Measurements from ENCODE around the gene KDM4D.

Gene KDM4D

GRCh38 chr11:94933223-94934130, 40.0 kb upstream of the KDM4D start:
- no peaks in the 10 kb centered on the region for H3K27me3 ChIP-seq (ENCODE audit: control insufficient read depth in 1 of 2, insufficient read depth in 2 of 2, low read length in 2 of 2)
- H3K9ac ChIP-seq (ENCODE audit: low read length in 2 of 2), result no peak overlapping the region
- no peaks in the 10 kb centered on the region for H3K9me3 ChIP-seq (ENCODE audit: control insufficient read depth in 2 of 2, low read length in 2 of 2)
- H3K36me3 ChIP-seq (ENCODE audit: control insufficient read depth in 2 of 2, insufficient read depth in 2 of 2, low read length in 2 of 2), result no peaks in the 10 kb centered on the region
- peaks cover 9% of the 10 kb centered on the region for H3K4me1 ChIP-seq (ENCODE audit: control insufficient read depth, insufficient read depth, low read length)
- no peak overlapping the region for H3K4me3 ChIP-seq (ENCODE audit: low read length in 2 of 2)
- no peak overlapping the region for H3K27ac ChIP-seq (ENCODE audit: low read length)

- Histone ChIP-seq H3K27me3 (ENCODE audit: control insufficient read depth in 1 of 2, insufficient read depth in 2 of 2, low read length in 2 of 2) (no peaks in the 10 kb centered on the region), H3K9ac (ENCODE audit: low read length in 2 of 2) (no peak overlapping the region), H3K9me3 (ENCODE audit: control insufficient read depth in 2 of 2, low read length in 2 of 2) (no peaks in the 10 kb centered on the region), H3K4me1 (ENCODE audit: control insufficient read depth, insufficient read depth, low read length) (peaks cover 12% of the 10 kb centered on the region), H3K4me3 (ENCODE audit: low read length in 2 of 2) (no peak overlapping the region), H3K36me3 (ENCODE audit: control insufficient read depth in 2 of 2, insufficient read depth in 2 of 2, low read length in 2 of 2) (no peaks in the 10 kb centered on the region), H3K27ac (ENCODE audit: low read length) (no peak overlapping the region)
Measured at GRCh38 chr11:94934362-94934761, 39.1 kb upstream of the KDM4D start.

GRCh38 chr11:94934846-94935245, 38.7 kb upstream of the KDM4D start:
- H3K27me3 ChIP-seq (ENCODE audit: control insufficient read depth in 1 of 2, insufficient read depth in 2 of 2, low read length in 2 of 2), result no peaks in the 10 kb centered on the region
- no peak overlapping the region for H3K4me3 ChIP-seq (ENCODE audit: low read length in 2 of 2)
- H3K9me3 ChIP-seq (ENCODE audit: control insufficient read depth in 2 of 2, low read length in 2 of 2), result no peaks in the 10 kb centered on the region
- no peak overlapping the region for H3K9ac ChIP-seq (ENCODE audit: low read length in 2 of 2)
- H3K36me3 ChIP-seq (ENCODE audit: control insufficient read depth in 2 of 2, insufficient read depth in 2 of 2, low read length in 2 of 2), result no peaks in the 10 kb centered on the region
- no peak overlapping the region for H3K27ac ChIP-seq (ENCODE audit: low read length)
- H3K4me1 ChIP-seq (ENCODE audit: control insufficient read depth, insufficient read depth, low read length), result peaks cover 12% of the 10 kb centered on the region

GRCh38 chr11:94938095-94939055, 35.1 kb upstream of the KDM4D start:
- no peaks in the 10 kb centered on the region for H3K9me3 ChIP-seq (ENCODE audit: control insufficient read depth in 2 of 2, low read length in 2 of 2)
- no peak overlapping the region for H3K9ac ChIP-seq (ENCODE audit: low read length in 2 of 2)
- peaks cover 12% of the 10 kb centered on the region for H3K4me1 ChIP-seq (ENCODE audit: control insufficient read depth, insufficient read depth, low read length)
- H3K27ac ChIP-seq (ENCODE audit: low read length), result no peak overlapping the region
- H3K4me3 ChIP-seq (ENCODE audit: low read length in 2 of 2), result peak overlapping the region in 1 of 2 donors; percentile 0
- H3K27me3 ChIP-seq (ENCODE audit: control insufficient read depth in 1 of 2, insufficient read depth in 2 of 2, low read length in 2 of 2), result no peaks in the 10 kb centered on the region
- no peaks in the 10 kb centered on the region for H3K36me3 ChIP-seq (ENCODE audit: control insufficient read depth in 2 of 2, insufficient read depth in 2 of 2, low read length in 2 of 2)

- no peaks in the 10 kb centered on the region for H3K36me3 ChIP-seq (ENCODE audit: control insufficient read depth in 2 of 2, insufficient read depth in 2 of 2, low read length in 2 of 2)
- no peak overlapping the region for H3K27ac ChIP-seq (ENCODE audit: low read length)
- no peak overlapping the region for H3K4me3 ChIP-seq (ENCODE audit: low read length in 2 of 2)
- H3K4me1 ChIP-seq (ENCODE audit: control insufficient read depth, insufficient read depth, low read length), result peaks cover 8% of the 10 kb centered on the region
- H3K27me3 ChIP-seq (ENCODE audit: control insufficient read depth in 1 of 2, insufficient read depth in 2 of 2, low read length in 2 of 2), result no peaks in the 10 kb centered on the region
- H3K9me3 ChIP-seq (ENCODE audit: control insufficient read depth in 2 of 2, low read length in 2 of 2), result no peaks in the 10 kb centered on the region
- H3K9ac ChIP-seq (ENCODE audit: low read length in 2 of 2), result no peak overlapping the region
Measured at GRCh38 chr11:94939346-94939745, 34.2 kb upstream of the KDM4D start.

- Histone ChIP-seq H3K27ac (ENCODE audit: low read length) (no peak overlapping the region), H3K27me3 (ENCODE audit: control insufficient read depth in 1 of 2, insufficient read depth in 2 of 2, low read length in 2 of 2) (no peaks in the 10 kb centered on the region), H3K36me3 (ENCODE audit: control insufficient read depth in 2 of 2, insufficient read depth in 2 of 2, low read length in 2 of 2) (no peaks in the 10 kb centered on the region), H3K4me3 (ENCODE audit: low read length in 2 of 2) (no peak overlapping the region), H3K9ac (ENCODE audit: low read length in 2 of 2) (no peak overlapping the region), H3K9me3 (ENCODE audit: control insufficient read depth in 2 of 2, low read length in 2 of 2) (no peaks in the 10 kb centered on the region), H3K4me1 (ENCODE audit: control insufficient read depth, insufficient read depth, low read length) (peaks cover 8% of the 10 kb centered on the region)
Measured at GRCh38 chr11:94941131-94941530, 32.4 kb upstream of the KDM4D start.

- no peak overlapping the region for H3K27ac ChIP-seq (ENCODE audit: low read length)
- no peaks in the 10 kb centered on the region for H3K4me1 ChIP-seq (ENCODE audit: control insufficient read depth, insufficient read depth, low read length)
- H3K9me3 ChIP-seq (ENCODE audit: control insufficient read depth in 2 of 2, low read length in 2 of 2), result no peaks in the 10 kb centered on the region
- H3K9ac ChIP-seq (ENCODE audit: low read length in 2 of 2), result no peak overlapping the region
- H3K4me3 ChIP-seq (ENCODE audit: low read length in 2 of 2), result no peak overlapping the region
- H3K36me3 ChIP-seq (ENCODE audit: control insufficient read depth in 2 of 2, insufficient read depth in 2 of 2, low read length in 2 of 2), result no peaks in the 10 kb centered on the region
- no peaks in the 10 kb centered on the region for H3K27me3 ChIP-seq (ENCODE audit: control insufficient read depth in 1 of 2, insufficient read depth in 2 of 2, low read length in 2 of 2)
Measured at GRCh38 chr11:94946812-94947211, 26.7 kb upstream of the KDM4D start.

GRCh38 chr11:94948070-94948617, 25.4 kb upstream of the KDM4D start:
- Histone ChIP-seq H3K27me3 (ENCODE audit: control insufficient read depth in 1 of 2, insufficient read depth in 2 of 2, low read length in 2 of 2) (no peaks in the 10 kb centered on the region), H3K4me3 (ENCODE audit: low read length in 2 of 2) (no peak overlapping the region), H3K9ac (ENCODE audit: low read length in 2 of 2) (no peak overlapping the region), H3K27ac (ENCODE audit: low read length) (no peak overlapping the region), H3K9me3 (ENCODE audit: control insufficient read depth in 2 of 2, low read length in 2 of 2) (no peaks in the 10 kb centered on the region), H3K4me1 (ENCODE audit: control insufficient read depth, insufficient read depth, low read length) (no peaks in the 10 kb centered on the region), H3K36me3 (ENCODE audit: control insufficient read depth in 2 of 2, insufficient read depth in 2 of 2, low read length in 2 of 2) (no peaks in the 10 kb centered on the region)

- Histone ChIP-seq H3K36me3 (ENCODE audit: control insufficient read depth in 2 of 2, insufficient read depth in 2 of 2, low read length in 2 of 2) (peaks cover 5 to 6% of the 10 kb centered on the region in 2 donors), H3K4me3 (ENCODE audit: low read length in 2 of 2) (no peak overlapping the region), H3K4me1 (ENCODE audit: control insufficient read depth, insufficient read depth, low read length) (no peaks in the 10 kb centered on the region)
Measured at GRCh38 chr11:94954753-94955152, 18.8 kb upstream of the KDM4D start.

GRCh38 chr11:94956963-94957362, 16.5 kb upstream of the KDM4D start:
- peaks cover 15 to 19% of the 10 kb centered on the region in 2 donors for H3K36me3 ChIP-seq (ENCODE audit: control insufficient read depth in 2 of 2, insufficient read depth in 2 of 2, low read length in 2 of 2)
- H3K9me3 ChIP-seq (ENCODE audit: control insufficient read depth in 2 of 2, low read length in 2 of 2), result no peaks in the 10 kb centered on the region
- H3K4me1 ChIP-seq (ENCODE audit: control insufficient read depth, insufficient read depth, low read length), result no peaks in the 10 kb centered on the region
- no peak overlapping the region for H3K27ac ChIP-seq (ENCODE audit: low read length)
- no peak overlapping the region for H3K4me3 ChIP-seq (ENCODE audit: low read length in 2 of 2)
- H3K9ac ChIP-seq (ENCODE audit: low read length in 2 of 2), result no peak overlapping the region
- no peaks in the 10 kb centered on the region for H3K27me3 ChIP-seq (ENCODE audit: control insufficient read depth in 1 of 2, insufficient read depth in 2 of 2, low read length in 2 of 2)

More at GRCh38 chr11:94954753-94955152, 18.8 kb upstream of the KDM4D start:
- H3K27me3 ChIP-seq (ENCODE audit: control insufficient read depth in 1 of 2, insufficient read depth in 2 of 2, low read length in 2 of 2), result no peaks in the 10 kb centered on the region
- H3K27ac ChIP-seq (ENCODE audit: low read length), result no peak overlapping the region
- H3K9ac ChIP-seq (ENCODE audit: low read length in 2 of 2), result no peak overlapping the region
- no peaks in the 10 kb centered on the region for H3K9me3 ChIP-seq (ENCODE audit: control insufficient read depth in 2 of 2, low read length in 2 of 2)

Measured in stomach smooth muscle (tissue), 2 donors.